Vagina (tissue), 2 donors: ENCODE results near the gene TRIM66. TPM values are rescaled to one million over a fixed set of nuclear protein-coding genes. Genes with fewer than 3 reads are reported as not detected.

Experiments
- DNase-seq, 2 donors: peaks; one replicate each; pipeline ENCODE4 v3.0.0-alpha.2; 2017; ENCODE audit errors: extremely low spot score in 2 of 2
- H3K27ac ChIP-seq: fragments of 200-600 bp; sonication (generic); one replicate; pipeline ENCODE4 v1.5.1; 2019
- H3K27me3 ChIP-seq: fragments of 200-600 bp; sonication (generic); one replicate; pipeline ENCODE4 v1.5.1; 2019
- H3K36me3 ChIP-seq, 2 donors: fragments of 200-600 bp; sonication (generic); one replicate each; pipeline ENCODE4 v1.5.1; 2017 to 2019
- H3K4me1 ChIP-seq: fragments of 200-600 bp; sonication (generic); one replicate; pipeline ENCODE4 v1.5.1; 2019
- H3K4me3 ChIP-seq, 2 donors: fragments of 200-600 bp; sonication (generic); 1 replicate in 1 of 2; 2 replicates in 1 of 2; pipeline ENCODE4 v1.5.1; 2016 to 2019
- H3K9me3 ChIP-seq: fragments of 200-600 bp; sonication (generic); one replicate; pipeline ENCODE4 v1.5.1; 2019
- POLR2A ChIP-seq, 2 donors: fragments of 450-650 bp; IDR thresholded peaks; one replicate each; pipeline ENCODE4 v1.6.1; 2017; ENCODE audit warnings: antibody characterized with exemption in 2 of 2, mild to moderate bottlenecking in 2 of 2, moderate library complexity in 2 of 2
- POLR2AphosphoS5 ChIP-seq, 2 donors: sonication (generic); formaldehyde crosslinking; IDR thresholded peaks; one replicate each; pipeline ENCODE4 v1.9.0; 2017; ENCODE audit warnings: antibody characterized with exemption in 2 of 2, mild to moderate bottlenecking in 2 of 2, low read depth in 1 of 2; ENCODE audit not compliant: insufficient read depth in 1 of 2
- intact Hi-C: fragments of 100-400 bp; cut with DNase I; formaldehyde crosslinking; loops from one replicate; pipeline ENCODE4 v1.15.1; 2023
- total RNA-seq: library from RNA; depleted of rRNA; stranded (reverse); fragments of >200 nt; gene quantifications from one replicate; pipeline ENCODE4 v1.2.3, GENCODE V29; 2016
- TF ChIP-seq, protein P1 (sequence below), 3 experiments: fragments of 450-650 bp in 2 of 3; fragments of 200-600 bp in 1 of 3; sonication (generic) in 1 of 3; IDR thresholded peaks; one replicate each; pipeline ENCODE4 v1.5.1; 2017 to 2019; ENCODE audit warnings: antibody characterized with exemption in 3 of 3, mild to moderate bottlenecking in 2 of 3, moderate library complexity in 2 of 3

Gene TRIM66
- total RNA-seq, 1 donor from 2014 or later, result 12.8 TPM

DNA sequence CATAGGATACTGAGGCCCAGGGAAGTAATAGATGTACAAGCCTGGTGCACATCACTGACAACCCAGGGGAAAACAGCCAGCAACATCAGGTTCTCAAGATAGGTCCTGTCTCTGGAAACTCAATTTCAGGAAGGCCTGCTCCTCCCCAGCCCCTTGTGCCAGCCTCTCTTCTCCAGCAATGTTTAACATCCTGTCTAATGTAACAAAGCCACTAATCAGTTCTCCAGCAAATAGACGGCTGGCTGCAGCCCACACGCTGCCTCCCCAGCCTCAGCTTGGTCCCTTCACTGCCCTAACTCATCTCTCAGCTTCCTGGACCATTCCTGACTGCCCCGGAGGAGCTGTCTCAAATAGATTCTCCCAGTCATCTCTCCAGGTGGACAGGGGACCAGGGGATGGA lies 37.9 kb upstream of the TRIM66 start:
- H3K4me3 ChIP-seq, result no peak overlapping the region
- H3K27me3 ChIP-seq, result no peaks in the 10 kb centered on the region
- TF ChIP-seq POLR2AphosphoS5 (IDR thresholded peaks at IDR 0.05; ENCODE audit: insufficient read depth in 1 of 2, low read depth in 1 of 2), result no peak
- TF ChIP-seq, protein P1, sequence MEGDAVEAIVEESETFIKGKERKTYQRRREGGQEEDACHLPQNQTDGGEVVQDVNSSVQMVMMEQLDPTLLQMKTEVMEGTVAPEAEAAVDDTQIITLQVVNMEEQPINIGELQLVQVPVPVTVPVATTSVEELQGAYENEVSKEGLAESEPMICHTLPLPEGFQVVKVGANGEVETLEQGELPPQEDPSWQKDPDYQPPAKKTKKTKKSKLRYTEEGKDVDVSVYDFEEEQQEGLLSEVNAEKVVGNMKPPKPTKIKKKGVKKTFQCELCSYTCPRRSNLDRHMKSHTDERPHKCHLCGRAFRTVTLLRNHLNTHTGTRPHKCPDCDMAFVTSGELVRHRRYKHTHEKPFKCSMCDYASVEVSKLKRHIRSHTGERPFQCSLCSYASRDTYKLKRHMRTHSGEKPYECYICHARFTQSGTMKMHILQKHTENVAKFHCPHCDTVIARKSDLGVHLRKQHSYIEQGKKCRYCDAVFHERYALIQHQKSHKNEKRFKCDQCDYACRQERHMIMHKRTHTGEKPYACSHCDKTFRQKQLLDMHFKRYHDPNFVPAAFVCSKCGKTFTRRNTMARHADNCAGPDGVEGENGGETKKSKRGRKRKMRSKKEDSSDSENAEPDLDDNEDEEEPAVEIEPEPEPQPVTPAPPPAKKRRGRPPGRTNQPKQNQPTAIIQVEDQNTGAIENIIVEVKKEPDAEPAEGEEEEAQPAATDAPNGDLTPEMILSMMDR (IDR thresholded peaks at IDR 0.05), result no peak
- no peak for TF ChIP-seq POLR2A (IDR thresholded peaks at IDR 0.05)
- peak overlapping the region; percentile 91 for H3K27ac ChIP-seq
- peaks cover 77% of the 10 kb centered on the region for H3K4me1 ChIP-seq
- no peaks in the 10 kb centered on the region for H3K9me3 ChIP-seq
- intact Hi-C loops, result no loop called here
- H3K36me3 ChIP-seq, result no peaks in the 10 kb centered on the region
- no peak for DNase-seq

DNA sequence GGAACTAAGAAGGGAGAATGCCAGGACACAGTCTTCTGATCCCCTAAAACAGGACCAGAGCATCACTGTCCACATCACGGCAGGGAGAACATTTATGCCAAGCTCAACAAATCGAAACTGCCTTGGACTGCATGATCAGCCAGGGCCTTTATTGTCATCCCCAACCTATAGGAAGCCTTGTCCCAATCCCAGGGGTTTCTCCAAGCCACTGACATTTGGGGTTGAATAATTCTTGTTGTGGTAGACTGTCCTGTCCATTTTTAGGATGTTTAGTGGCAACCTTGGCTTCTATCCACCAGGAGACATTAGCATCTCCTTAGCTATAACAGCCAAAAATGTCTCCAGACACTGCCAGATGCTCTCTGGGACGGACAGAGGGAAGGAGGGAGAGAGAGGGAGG lies 37.3 kb upstream of the TRIM66 start:
- H3K36me3 ChIP-seq, result no peaks in the 10 kb centered on the region
- peak overlapping the region; percentile 91 for H3K27ac ChIP-seq
- H3K9me3 ChIP-seq, result no peaks in the 10 kb centered on the region
- H3K27me3 ChIP-seq, result no peaks in the 10 kb centered on the region
- H3K4me1 ChIP-seq, result peaks cover 84% of the 10 kb centered on the region
- no peak for DNase-seq
- TF ChIP-seq POLR2A (IDR thresholded peaks at IDR 0.05) (no peak), POLR2AphosphoS5 (IDR thresholded peaks at IDR 0.05; ENCODE audit: insufficient read depth in 1 of 2, low read depth in 1 of 2) (peak in 1 of 2 donors; percentile 8)
- TF ChIP-seq, protein P1 (IDR thresholded peaks at IDR 0.05), result no peak
- H3K4me3 ChIP-seq, result no peak overlapping the region
- intact Hi-C loops, result loop anchor here (5.0 kb wide), 1 partner anchor 43 kb away; no protein-coding TSS in a partner anchor

DNA sequence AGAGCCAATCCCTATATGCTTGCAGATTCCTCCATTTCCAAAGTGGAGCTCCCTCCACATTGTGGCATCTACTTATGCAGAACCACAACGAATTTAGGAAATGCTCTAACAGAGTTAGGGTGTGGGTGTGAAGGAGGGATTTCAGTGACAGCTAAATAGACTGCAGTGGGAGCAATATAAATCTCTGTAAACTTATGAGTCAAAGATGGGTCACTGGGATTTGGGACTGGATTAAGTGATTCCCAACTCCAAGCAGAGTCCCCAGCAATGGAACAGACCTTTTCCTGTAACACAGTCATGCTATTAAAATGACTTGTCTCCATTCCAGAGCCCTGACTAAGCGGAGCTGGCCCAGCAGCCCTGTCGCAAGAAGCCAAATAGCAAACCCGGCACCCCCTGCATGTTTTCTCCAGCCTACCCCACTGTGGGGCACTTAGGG lies 36.8 kb upstream of the TRIM66 start:
- H3K27me3 ChIP-seq, result no peaks in the 10 kb centered on the region
- no peak overlapping the region for H3K4me3 ChIP-seq
- H3K27ac ChIP-seq, result peak overlapping the region; percentile 91
- H3K36me3 ChIP-seq, result no peaks in the 10 kb centered on the region
- peak in 1 of 2 donors; percentile 95 for DNase-seq
- intact Hi-C loops, result loop anchor here (5.0 kb wide), 1 partner anchor 43 kb away; no protein-coding TSS in a partner anchor
- no peaks in the 10 kb centered on the region for H3K9me3 ChIP-seq
- TF ChIP-seq POLR2A (IDR thresholded peaks at IDR 0.05), result no peak
- TF ChIP-seq POLR2AphosphoS5 (IDR thresholded peaks at IDR 0.05; ENCODE audit: insufficient read depth in 1 of 2, low read depth in 1 of 2), result peak; percentile 51 to 77
- TF ChIP-seq, protein P1 (IDR thresholded peaks at IDR 0.05), result no peak
- peaks cover 88% of the 10 kb centered on the region for H3K4me1 ChIP-seq

DNA sequence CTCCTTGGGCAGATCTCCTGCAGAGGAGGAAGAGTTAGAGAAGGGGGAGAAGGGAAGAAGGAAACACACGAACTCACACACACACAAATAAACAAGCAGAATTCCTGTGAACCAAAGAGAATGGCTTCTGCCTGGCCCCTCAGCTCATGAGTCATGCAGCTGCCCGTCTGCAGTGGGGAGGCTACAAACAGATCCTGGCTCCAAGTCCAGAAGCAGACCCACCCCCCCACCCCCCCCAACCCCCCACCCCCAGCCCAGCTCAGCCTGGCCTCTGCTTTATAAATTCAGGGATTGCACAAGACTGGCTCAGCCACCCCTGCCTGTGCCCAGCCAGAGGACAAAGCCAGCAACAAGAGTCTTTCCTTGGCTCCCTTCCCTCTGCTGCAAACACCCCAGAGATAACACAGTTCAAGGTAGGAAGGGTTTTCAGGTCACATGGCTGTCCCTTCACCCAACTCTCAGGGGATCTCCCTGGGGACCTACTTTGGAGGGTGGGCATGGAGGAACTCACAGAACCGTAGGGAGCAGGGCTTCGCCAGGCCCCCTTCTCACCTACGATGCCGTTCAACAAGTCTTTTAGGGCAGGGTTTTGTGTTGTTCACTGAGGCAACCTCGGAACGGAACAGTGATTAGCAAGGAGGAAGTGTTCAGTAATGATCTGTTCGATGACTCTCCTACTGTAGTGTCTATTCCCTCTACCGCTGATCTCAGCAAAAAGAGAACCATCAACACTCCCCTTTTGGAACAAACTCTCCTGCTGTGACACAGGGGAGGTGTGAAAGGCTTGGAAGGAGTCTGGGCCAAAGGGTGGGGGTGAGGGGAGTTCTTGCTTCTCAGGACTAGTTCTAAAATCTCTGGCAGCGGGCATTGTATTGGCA lies 35.6 kb upstream of the TRIM66 start:
- no peak overlapping the region for H3K4me3 ChIP-seq
- no peaks in the 10 kb centered on the region for H3K27me3 ChIP-seq
- H3K36me3 ChIP-seq, result peaks cover 0 to 7% of the 10 kb centered on the region in 2 donors
- DNase-seq, result no peak
- TF ChIP-seq POLR2A (IDR thresholded peaks at IDR 0.05) (no peak), POLR2AphosphoS5 (IDR thresholded peaks at IDR 0.05; ENCODE audit: insufficient read depth in 1 of 2, low read depth in 1 of 2) (no peak)
- TF ChIP-seq, protein P1 (IDR thresholded peaks at IDR 0.05), result no peak
- peak overlapping the region; percentile 91 for H3K27ac ChIP-seq
- H3K9me3 ChIP-seq, result no peaks in the 10 kb centered on the region
- intact Hi-C loops, result loop anchor here (5.0 kb wide), 1 partner anchor 44 kb away; no protein-coding TSS in a partner anchor
- peaks cover 98% of the 10 kb centered on the region for H3K4me1 ChIP-seq

DNA sequence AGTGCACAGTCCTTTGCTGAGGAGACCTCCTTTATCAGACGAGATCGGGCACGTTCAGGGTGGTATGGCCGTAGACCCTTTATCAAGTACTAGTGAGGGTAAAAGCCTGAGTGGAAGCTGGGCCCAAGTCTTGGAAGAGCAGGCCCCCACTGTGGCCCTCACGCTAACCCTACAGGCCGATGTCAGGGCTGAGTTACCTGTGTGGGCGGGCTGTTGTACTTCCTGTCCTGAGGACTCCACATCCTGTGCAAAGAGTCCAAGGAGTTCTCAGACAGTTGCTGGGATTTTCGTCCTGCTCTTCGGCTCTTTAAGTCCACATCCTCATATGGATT lies 35.0 kb upstream of the TRIM66 start:
- H3K36me3 ChIP-seq, result peaks cover 0 to 7% of the 10 kb centered on the region in 2 donors
- no peaks in the 10 kb centered on the region for H3K27me3 ChIP-seq
- peaks cover 92% of the 10 kb centered on the region for H3K4me1 ChIP-seq
- no peak overlapping the region for H3K4me3 ChIP-seq
- H3K27ac ChIP-seq, result peak overlapping the region; percentile 91
- DNase-seq, result no peak
- peak in 1 of 2 donors; percentile 13 for TF ChIP-seq POLR2AphosphoS5 (IDR thresholded peaks at IDR 0.05; ENCODE audit: insufficient read depth in 1 of 2, low read depth in 1 of 2)
- TF ChIP-seq POLR2A (IDR thresholded peaks at IDR 0.05), result no peak
- intact Hi-C loops, result loop anchor here (5.0 kb wide), 1 partner anchor 45 kb away; no protein-coding TSS in a partner anchor
- H3K9me3 ChIP-seq, result no peaks in the 10 kb centered on the region
